HK-2 (cell line): ENCODE measurements around the gene ARGLU1.

Source experiments
- DNase-seq: peaks from one replicate; pipeline ENCODE4 v3.0.0-alpha.2; 2018; ENCODE audit not compliant: unreplicated experiment

Gene ARGLU1

GRCh38 chr13:106586648-106587166, 18.8 kb upstream of the ARGLU1 start:
- DNase-seq, result no peak

GRCh38 chr13:106581225-106581624, 13.3 kb upstream of the ARGLU1 start:
- no peak for DNase-seq

GRCh38 chr13:106575896-106576295, 8.0 kb upstream of the ARGLU1 start:
- no peak for DNase-seq

GRCh38 chr13:106573868-106574267, 5.9 kb upstream of the ARGLU1 start:
- DNase-seq, result no peak

GRCh38 chr13:106573284-106573846, 5.4 kb upstream of the ARGLU1 start:
- DNase-seq, result no peak

GRCh38 chr13:106570299-106570852, 2.4 kb upstream of the ARGLU1 start:
- no peak for DNase-seq

GRCh38 chr13:106569233-106570095, 1.5 kb upstream of the ARGLU1 start:
- no peak for DNase-seq

GRCh38 chr13:106568299-106569003, 514 bp upstream of the ARGLU1 start:
- DNase-seq, result no peak

GRCh38 chr13:106566641-106567473, 1.1 kb downstream of the ARGLU1 start:
- peak; percentile 46 for DNase-seq

- DNase-seq, result no peak
Observed at GRCh38 chr13:106565127-106565775, 2.7 kb downstream of the ARGLU1 start.

GRCh38 chr13:106562301-106562700, 5.6 kb downstream of the ARGLU1 start:
- no peak for DNase-seq

GRCh38 chr13:106561551-106562170, 6.3 kb downstream of the ARGLU1 start:
- DNase-seq, result no peak

GRCh38 chr13:106560821-106561220, 7.1 kb downstream of the ARGLU1 start:
- no peak for DNase-seq

- no peak for DNase-seq
Observed at GRCh38 chr13:106558527-106558926, 9.4 kb downstream of the ARGLU1 start.

- no peak for DNase-seq
Observed at GRCh38 chr13:106555631-106556328, 12.2 kb downstream of the ARGLU1 start.

GRCh38 chr13:106551751-106552150, 16.2 kb downstream of the ARGLU1 start:
- no peak for DNase-seq

- no peak for DNase-seq
Observed at GRCh38 chr13:106551350-106551749, 16.6 kb downstream of the ARGLU1 start.

GRCh38 chr13:106550570-106551135, 17.3 kb downstream of the ARGLU1 start:
- DNase-seq, result no peak

GRCh38 chr13:106548064-106548696, 19.8 kb downstream of the ARGLU1 start:
- DNase-seq, result no peak
